SK-N-MC (cell line): ENCODE measurements around the gene CCNL1.

ENCODE experiments used
- EZH2 ChIP-seq: fragments of 200-600 bp; sonication (generic); IDR thresholded peaks from one replicate; pipeline ENCODE4 v1.6.1; 2017; ENCODE audit warnings: antibody characterized with exemption
- POLR2AphosphoS5 ChIP-seq: IDR thresholded peaks from 2 replicates; pipeline ENCODE4 v1.6.1; 2012; ENCODE audit warnings: mild to moderate bottlenecking, low read depth, low read length, borderline replicate concordance

DNA sequence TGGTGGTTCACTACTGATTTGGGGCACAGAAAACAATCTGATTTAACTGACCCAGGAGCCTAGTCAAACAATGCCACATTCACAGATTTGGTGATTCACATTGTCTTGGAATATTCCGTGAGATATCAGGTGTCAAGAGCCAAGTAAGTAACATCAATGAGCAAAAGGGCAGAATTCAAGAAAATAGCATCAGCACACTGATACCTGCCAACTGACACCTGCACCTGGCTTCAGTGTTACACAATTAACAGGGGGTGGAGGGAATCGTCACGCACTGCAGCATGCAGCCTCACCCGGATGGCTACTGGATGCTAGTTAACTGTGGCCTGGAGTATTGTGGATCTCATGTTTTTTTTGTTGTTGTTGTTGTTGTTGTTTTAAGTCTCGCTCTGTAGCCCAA is 17.6 kb downstream of the CCNL1 start:
- TF ChIP-seq EZH2 (no peak), POLR2AphosphoS5 (no peak)
